GM21367 (cell line): ENCODE results near the gene DLG5.

Source experiments
- ATAC-seq: cut with Tn5 transposase; IDR thresholded peaks from one replicate; pipeline ENCODE4 v1.9.1; 2021; ENCODE audit not compliant: unreplicated experiment

DLG5 gene

DNA sequence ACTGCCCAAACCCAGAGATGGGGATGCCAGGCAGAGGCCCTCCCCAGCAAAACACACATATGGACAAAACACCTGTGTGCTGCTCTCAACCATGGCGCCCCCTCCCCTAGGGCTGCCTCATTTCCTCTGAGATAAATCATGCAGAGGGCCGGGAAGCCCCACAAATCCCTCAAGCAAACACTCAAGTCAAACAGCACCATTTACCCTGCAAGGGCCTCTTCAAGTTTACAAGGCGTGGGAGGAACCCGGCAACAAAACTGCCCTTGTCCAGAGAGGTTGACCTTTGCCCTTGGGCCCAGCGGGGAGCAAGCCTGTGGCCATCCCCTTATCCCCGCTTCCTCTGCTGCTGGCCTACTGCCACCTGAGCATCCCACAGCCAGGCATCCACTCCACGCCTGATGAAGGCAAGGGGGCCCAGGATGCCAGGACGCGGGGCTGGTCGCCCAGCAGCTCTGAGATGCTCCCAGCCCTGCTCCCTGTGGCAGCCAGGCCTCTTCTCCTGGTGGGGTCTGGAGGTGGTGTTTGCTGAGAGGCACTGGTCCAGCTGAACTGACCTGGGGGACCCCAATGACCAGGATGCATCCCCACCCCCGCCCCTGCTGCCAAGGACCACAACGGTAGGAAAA, 77.4 kb downstream of the DLG5 start:
- no peak for ATAC-seq

- ATAC-seq: no peak
Observed at GRCh38 chr10:77846718-77847311, 79.7 kb downstream of the DLG5 start.

GRCh38 chr10:77845451-77845850, 81.1 kb downstream of the DLG5 start:
- ATAC-seq: no peak

GRCh38 chr10:77844713-77845445, 81.7 kb downstream of the DLG5 start:
- ATAC-seq: no peak

DNA sequence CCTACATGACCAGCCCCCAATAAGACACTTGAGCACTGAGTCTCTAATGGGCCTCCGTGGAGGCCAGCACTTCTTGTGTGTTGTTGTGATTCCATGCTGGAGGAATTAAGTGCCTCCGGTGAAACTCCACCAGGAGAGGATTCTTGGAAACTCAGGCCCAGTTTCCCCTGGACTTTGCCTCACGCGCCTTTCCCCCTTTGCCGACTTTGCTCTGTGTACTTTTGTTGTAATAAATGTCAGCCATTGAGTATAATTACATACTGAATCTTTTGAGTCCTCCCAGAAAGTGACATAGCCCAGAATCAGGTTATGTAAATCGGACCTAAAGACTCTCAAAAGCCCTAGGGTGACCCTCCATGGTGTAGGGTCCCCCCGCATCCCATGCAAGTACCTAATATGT, 82.4 kb downstream of the DLG5 start:
- no peak for ATAC-seq

DNA sequence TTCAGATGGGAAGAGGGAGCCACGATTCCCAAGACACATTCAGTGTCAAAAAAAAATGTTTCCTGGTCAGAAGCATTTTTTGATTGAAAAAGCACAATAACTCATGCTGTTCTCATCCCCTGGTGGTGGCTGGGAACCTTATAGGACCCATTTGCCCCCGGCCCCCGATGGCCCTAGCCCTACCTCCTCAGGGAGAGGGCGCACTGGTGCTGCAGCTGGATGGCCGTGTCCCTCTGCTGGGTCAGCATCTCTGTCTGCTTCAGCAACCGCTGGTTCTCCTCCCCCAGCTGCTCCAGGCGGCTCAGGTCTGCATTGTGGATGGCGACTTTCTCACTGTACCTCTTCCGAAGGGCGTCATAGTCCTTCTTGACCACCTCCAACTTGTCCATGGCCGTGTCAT, 83.3 kb downstream of the DLG5 start:
- no peak for ATAC-seq

DNA sequence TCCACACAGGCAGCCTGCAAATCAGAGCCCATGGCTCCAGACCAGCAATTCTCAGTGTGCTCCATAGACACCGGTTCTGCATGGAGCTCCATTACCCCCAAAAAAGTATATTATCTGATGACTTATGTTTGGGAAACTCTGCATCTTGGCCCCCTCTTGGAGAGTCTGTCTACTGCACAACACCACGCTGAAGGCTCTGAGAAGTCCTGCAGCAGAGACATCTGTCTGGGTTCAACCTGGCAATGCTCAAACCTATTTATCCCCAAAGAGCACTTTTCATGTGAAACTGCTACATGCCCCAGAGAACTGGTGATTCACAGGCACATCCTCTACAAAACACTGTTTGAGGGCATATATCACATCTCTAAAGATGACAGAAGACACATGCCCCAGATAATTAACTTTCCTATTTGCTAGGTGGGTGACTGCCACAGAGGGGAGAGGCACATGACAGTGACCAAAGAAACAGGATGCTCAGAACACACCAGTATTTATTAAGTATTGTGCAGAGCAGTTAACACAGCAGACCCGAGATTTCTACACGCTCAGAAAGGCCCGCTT, 83.8 kb downstream of the DLG5 start:
- no peak for ATAC-seq

- no peak for ATAC-seq
Observed at GRCh38 chr10:77841711-77842375, 84.7 kb downstream of the DLG5 start.

DNA sequence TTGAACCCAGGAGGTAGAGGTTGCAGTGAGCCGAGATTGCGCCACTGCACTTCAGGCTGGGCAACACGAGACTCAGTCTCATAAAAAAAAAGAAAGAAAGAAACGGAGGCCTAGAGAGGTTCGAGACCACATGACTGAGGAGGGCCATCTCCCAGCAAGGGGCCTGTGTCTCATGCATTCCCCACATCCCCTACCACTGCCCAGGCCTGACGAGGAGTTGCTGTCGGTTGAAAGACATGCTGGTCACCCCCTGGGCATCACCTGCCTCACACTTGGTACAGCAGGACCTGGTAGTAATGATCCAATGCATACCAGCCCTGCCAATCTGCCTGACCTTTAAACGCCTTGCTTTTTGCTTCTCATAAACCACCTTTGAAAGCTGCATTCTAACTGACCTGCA, 85.9 kb downstream of the DLG5 start:
- no peak for ATAC-seq

DNA sequence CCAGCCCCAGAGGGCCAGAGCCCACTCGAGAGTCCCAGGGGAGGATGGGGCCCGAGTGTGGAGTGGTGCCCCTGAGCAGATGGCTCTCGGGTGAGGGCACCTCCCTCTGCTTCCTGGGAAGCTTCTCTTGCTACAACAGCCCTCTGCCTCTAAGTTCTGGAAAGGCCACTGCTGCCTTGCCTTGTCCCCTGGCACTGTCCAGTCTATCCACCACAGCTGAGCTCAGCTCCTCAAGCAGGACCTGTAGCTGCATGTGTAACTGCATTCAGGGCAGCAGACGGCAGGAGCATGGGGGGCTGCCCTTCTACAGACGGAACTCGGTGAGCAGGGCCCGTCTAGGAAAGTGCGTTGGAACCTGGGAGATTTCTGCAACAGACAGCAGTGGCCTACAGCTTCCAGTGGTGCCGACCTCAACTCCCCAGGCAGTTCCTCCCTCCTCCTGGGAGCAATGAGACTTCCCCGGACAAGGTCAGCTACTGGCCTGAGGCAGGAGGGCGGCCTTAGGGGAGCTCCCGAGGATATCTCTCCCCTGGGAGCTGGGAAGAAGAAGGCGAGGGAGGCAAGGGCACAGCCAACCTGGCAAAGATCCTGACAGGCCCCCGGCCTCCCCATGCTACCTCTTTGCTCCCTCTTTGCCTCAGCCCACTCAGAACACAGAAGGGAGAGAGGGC, 88.5 kb downstream of the DLG5 start:
- ATAC-seq: no peak

DNA sequence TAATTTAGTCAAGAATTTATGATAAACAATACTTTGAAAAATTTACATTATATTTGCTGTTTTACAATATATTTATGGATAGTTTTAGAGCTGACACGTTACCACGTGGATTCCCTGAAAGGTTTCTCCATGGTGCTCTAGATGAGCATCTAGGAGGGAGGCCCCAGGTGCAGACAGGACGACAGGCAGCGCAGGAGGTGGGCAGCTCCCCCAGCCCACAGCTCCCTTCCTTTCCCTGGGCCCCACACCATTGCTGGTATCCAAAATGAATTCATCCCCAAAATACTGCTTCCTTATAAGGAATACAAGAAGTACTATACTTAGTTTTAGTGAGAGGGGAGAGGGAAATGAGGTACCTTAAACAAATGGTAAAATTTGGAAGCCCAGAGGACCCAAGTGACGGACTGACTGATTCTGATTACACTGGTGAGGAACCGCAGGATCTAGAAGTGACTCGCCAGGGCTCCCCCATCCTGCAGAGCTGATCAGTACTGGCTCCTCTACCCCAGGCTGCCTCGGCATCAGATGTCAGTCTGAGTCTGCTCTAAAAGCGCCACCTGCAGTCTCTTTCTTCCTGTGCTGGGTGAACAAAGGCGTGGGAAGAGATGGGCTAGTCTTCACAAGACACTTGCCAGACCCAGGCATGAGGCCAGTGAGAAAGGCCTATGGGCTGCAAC, 89.2 kb downstream of the DLG5 start:
- peak; percentile 81 for ATAC-seq

- peak; percentile 72 for ATAC-seq
Observed at GRCh38 chr10:77836299-77836820, 90.2 kb downstream of the DLG5 start.

- no peak for ATAC-seq
Observed at GRCh38 chr10:77835669-77836086, 90.9 kb downstream of the DLG5 start.

DNA sequence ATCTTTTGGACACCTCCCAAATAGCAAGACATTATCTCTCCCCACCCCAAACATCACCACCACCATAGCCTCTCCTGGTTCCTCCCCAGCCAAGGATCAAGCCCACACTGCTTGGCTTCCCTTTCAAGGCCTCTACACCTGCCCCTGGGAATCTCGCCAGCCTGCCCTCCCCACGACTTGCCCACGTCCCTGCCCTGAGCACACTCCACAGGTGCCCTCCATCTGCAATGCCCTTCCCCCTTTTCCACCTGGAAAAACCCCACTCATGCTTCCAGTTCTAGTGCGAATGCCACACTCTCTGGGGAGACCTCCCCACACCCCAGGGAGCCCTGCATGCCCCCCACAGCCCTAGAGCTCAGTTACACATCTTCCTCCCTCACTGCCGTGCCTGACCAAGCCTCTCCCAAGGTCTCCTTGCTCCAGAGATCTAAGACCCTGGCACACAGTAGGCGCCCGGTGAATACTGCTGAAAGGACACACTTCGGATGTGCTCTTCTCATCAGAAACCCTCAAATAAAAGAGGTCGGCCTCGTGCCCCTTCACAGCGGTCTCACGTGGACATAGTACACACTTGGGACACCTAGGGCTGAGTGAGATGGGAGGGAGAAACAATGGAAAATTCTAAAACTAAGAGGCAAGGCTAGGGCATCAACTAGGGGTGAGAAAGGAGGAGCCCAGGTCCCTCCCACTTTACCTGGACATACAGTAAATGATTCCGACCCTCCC, 91.4 kb downstream of the DLG5 start:
- ATAC-seq: no peak

GRCh38 chr10:77834540-77834939, 92.0 kb downstream of the DLG5 start:
- no peak for ATAC-seq

GRCh38 chr10:77833792-77834191, 92.8 kb downstream of the DLG5 start:
- no peak for ATAC-seq

GRCh38 chr10:77833225-77833624, 93.3 kb downstream of the DLG5 start:
- no peak for ATAC-seq

DNA sequence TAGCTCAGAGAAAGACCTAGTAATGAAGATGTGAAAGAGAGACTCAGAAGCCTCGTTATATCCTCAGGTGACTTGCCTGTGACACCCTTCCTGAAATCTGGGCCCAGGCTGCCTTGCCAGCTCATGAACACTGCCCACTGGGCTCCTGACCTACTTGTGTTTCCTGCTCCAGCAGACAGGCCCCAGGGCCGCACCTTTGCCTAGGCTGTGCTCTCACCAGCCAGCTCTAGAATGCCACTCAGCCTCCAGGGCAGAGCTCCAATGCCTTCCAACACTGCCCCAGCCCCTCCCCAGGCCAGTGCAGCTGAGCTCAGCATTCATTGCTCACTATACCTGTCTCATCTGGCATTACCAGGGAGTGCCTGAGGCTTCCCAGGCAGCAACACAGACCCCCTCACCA, 94.3 kb downstream of the DLG5 start:
- ATAC-seq: no peak

- no peak for ATAC-seq
Observed at GRCh38 chr10:77829356-77829755, 97.2 kb downstream of the DLG5 start.

DNA sequence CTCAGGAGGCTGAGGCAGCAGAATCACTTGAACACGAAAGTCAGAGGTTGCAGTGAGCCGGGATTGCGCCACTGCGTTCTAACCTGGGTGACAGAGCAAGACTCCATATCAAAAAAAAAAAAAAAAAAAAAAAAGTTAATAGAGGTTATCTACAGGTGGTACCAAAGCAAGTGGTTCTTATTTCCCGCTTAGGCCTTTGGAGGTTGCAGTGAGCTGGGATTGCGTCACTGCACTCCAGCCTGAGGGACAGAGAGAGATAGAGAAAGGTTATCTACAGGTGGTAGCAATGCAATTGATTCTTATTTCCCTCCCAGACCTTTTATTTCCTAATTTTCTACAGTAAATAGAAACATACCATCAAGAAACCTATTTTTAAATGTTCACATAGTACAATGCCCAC, 98.2 kb downstream of the DLG5 start:
- no peak for ATAC-seq
